Colonic mucosa (tissue), 4 donors: ENCODE data around the gene HDAC4. TPM values are rescaled to one million over a fixed set of nuclear protein-coding genes. Genes with fewer than 3 reads are reported as not detected.
A peak's percentile ranks its signal among the peaks of the same experiment; 100 is the strongest.

Source experiments
- DNase-seq: peaks from one replicate; pipeline ENCODE4 v3.0.0-alpha.2; 2020
- H3K27ac ChIP-seq: fragments of 200-600 bp; one replicate; pipeline ENCODE4 v1.8.0; 2021
- H3K27me3 ChIP-seq: fragments of 200-600 bp; one replicate; pipeline ENCODE4 v1.8.0; 2021
- H3K36me3 ChIP-seq: fragments of 200-600 bp; one replicate; pipeline ENCODE4 v1.8.0; 2021
- H3K4me1 ChIP-seq: fragments of 200-600 bp; one replicate; pipeline ENCODE4 v1.8.0; 2021; ENCODE audit warnings: mild to moderate bottlenecking
- H3K4me3 ChIP-seq: fragments of 200-600 bp; one replicate; pipeline ENCODE4 v1.8.0; 2021
- H3K9ac ChIP-seq, 2 donors: one replicate each; pipeline ENCODE4 v1.7.0; 2013; ENCODE audit warnings: control low read depth in 2 of 2, low read depth in 2 of 2, low read length in 2 of 2
- H3K9me3 ChIP-seq: fragments of 200-600 bp; one replicate; pipeline ENCODE4 v1.8.0; 2021
- intact Hi-C: fragments of 100-400 bp; cut with DNase I; formaldehyde crosslinking; loops from one replicate; pipeline ENCODE4 v1.14.1; 2022
- total RNA-seq, 2 donors: library from RNA; stranded (reverse); fragmentation: NEBNext Ultra II Directional in 1 of 2; extraction: Animal tissue kit (Norgen Biotek cat#: 25700) in 1 of 2; gene quantifications; one replicate each; pipeline ENCODE4 v1.2.1, GENCODE V29; 2021
- TF ChIP-seq, protein P1 (sequence below): fragments of 200-600 bp; IDR thresholded peaks from one replicate; pipeline ENCODE4 v1.8.0; 2022; ENCODE audit warnings: antibody characterized with exemption, mild to moderate bottlenecking
- donor health status: healthy.
- donor health status: DM: no; HTN: no; CAD: no.
- donor health status: DM: no; HTN: no; CAD: no.

Gene HDAC4
- total RNA-seq, 2 donors from 2014 or later: 35.3 to 46.8 TPM

DNA sequence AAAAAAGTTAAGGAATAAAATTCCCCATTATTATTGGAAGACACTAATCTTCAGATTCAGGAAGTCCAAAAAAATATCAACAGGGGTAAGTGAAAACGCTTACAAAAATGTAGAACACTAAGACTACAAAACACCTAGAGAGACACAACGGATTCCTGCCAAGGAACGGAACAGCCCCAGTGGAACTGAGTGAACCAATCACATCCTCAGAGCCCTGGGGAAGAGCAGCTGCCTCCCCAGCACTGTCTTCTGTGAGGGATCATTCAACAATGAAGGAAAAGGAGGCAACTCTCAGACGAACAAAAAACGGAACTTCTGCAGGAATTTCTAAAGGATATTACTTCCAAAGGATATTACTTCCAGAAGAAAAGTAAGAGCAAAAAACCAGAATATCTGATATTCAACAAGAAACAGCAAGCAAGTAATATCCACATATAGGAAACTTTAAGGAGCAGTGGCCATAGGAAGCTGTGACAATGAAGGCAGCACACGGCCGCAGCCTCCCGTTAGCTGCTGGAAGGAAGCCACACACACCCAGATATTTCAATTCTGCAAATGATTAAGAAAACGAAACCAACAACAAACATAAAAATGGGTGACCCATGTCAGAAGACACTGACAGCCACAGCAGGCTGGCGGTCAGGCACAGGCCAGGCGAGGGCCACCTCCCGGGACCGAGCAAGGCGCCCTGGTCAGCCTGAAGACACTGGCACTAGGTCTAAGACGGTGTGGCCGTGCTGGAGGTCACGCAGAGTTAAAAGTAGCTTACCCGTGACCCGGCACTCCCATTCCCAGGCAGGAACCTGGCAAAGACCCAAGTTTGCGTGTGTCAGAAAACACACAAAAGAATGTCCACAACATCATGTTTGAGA lies 81.8 kb downstream of the HDAC4 start:
- H3K27ac ChIP-seq: no peak overlapping the region
- peak overlapping the region; percentile 7 to 60 for H3K9ac ChIP-seq
- H3K27me3 ChIP-seq: no peaks in the 10 kb centered on the region
- H3K4me1 ChIP-seq: peaks cover 7% of the 10 kb centered on the region
- TF ChIP-seq, protein P1, sequence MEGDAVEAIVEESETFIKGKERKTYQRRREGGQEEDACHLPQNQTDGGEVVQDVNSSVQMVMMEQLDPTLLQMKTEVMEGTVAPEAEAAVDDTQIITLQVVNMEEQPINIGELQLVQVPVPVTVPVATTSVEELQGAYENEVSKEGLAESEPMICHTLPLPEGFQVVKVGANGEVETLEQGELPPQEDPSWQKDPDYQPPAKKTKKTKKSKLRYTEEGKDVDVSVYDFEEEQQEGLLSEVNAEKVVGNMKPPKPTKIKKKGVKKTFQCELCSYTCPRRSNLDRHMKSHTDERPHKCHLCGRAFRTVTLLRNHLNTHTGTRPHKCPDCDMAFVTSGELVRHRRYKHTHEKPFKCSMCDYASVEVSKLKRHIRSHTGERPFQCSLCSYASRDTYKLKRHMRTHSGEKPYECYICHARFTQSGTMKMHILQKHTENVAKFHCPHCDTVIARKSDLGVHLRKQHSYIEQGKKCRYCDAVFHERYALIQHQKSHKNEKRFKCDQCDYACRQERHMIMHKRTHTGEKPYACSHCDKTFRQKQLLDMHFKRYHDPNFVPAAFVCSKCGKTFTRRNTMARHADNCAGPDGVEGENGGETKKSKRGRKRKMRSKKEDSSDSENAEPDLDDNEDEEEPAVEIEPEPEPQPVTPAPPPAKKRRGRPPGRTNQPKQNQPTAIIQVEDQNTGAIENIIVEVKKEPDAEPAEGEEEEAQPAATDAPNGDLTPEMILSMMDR: no peak
- DNase-seq: peak; percentile 51
- no peaks in the 10 kb centered on the region for H3K9me3 ChIP-seq
- no peak overlapping the region for H3K4me3 ChIP-seq
- intact Hi-C loops: no loop called here
- no peaks in the 10 kb centered on the region for H3K36me3 ChIP-seq

DNA sequence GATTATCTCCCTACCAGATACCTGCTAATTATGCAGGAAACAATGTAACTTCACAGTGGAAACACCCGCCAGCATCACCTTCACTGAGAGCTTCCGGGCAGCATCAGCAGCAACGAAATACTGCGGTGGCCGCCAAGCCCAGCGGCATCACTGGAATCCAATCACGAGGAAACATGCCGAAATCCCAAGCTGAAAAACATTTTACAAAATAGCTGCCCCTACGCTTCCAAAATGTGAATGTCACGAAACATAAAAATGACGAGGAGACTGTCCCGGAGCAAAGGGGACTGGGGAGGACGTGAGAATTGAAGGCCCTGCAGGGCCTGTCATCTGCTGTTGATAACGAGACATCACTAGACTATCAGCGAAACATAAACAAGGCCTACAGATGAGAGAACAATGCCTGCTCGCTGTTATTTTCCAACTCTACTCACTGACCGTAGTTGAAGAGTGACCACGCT lies 82.6 kb downstream of the HDAC4 start:
- Histone ChIP-seq H3K27ac (no peak overlapping the region), H3K4me1 (peaks cover 7% of the 10 kb centered on the region), H3K9ac (no peak overlapping the region)

DNA sequence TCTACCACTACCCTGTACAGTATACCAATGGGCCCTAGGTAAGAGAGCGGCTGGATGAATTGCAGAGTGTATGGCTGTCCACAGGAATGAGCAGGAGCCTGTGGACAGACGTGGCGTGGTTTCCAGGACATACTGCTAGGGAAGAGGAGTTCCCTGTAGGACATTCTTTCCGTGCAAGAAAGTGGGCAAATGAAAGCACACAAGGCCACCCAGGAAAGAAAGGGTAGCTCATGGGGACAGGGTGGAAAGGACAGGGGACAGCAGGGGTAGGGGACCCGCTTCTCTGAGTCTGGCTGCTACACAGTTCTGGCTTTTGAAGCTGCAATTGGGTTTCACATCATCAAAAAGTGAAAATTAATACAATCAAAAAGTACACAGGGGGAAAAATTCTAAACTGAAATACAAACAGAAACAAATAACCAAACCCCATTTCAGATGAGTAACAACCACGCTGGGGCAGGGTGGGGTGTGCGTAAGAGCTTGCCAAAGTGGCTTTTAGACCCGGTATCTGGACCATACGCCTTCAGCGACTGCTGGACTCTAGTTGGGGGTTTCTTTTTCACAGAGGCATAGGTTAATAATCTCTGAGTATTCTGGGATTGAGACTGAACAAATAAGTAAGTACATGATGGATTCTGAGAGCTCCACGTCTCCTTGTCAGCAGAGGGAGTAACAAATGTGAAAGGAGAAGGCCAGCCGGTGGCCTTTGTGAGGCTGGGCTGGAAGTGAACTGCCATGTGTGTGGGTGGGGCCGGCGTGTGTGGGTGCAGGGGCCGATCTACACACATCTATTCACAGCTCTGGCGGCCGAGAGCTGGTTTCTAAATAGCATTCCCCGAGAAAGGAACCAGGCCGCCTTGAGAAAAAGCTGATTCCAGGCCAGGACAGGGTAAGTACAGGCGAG lies 84.0 kb downstream of the HDAC4 start:
- TF ChIP-seq, protein P1: no peak
- H3K27me3 ChIP-seq: no peaks in the 10 kb centered on the region
- peak overlapping the region in 1 of 2 donors; percentile 34 for H3K9ac ChIP-seq
- DNase-seq: peak; percentile 23
- H3K27ac ChIP-seq: peak overlapping the region; percentile 35
- intact Hi-C loops: no loop called here
- H3K4me3 ChIP-seq: no peak overlapping the region
- no peaks in the 10 kb centered on the region for H3K4me1 ChIP-seq
- no peaks in the 10 kb centered on the region for H3K9me3 ChIP-seq
- H3K36me3 ChIP-seq: no peaks in the 10 kb centered on the region

More for the DNA sequence above, 82.6 kb downstream of the HDAC4 start:
- no peaks in the 10 kb centered on the region for H3K27me3 ChIP-seq
- TF ChIP-seq, protein P1: no peak
- no peaks in the 10 kb centered on the region for H3K36me3 ChIP-seq
- intact Hi-C loops: no loop called here
- DNase-seq: peak; percentile 12
- no peak overlapping the region for H3K4me3 ChIP-seq
- H3K9me3 ChIP-seq: no peaks in the 10 kb centered on the region

DNA sequence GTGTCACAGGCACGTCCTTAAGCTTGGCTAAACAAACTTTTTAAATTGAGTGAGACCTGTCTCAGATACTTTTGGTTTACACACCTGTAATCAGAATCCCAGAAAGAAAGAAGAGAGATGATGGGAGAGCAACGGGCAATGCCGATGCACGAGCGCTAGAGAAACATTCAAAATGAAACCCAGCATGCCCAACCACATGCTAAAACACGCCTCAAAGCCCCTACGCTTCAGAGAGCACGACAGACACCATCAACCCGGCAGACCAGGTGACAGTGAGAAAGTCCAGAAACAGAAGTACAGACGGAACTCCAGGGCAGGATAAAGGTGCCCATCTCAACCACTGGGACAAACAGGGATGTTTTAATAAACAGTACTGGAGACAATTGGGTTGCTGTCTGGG lies 85.5 kb downstream of the HDAC4 start:
- intact Hi-C loops: no loop called here
- no peak for DNase-seq
- Histone ChIP-seq H3K4me1 (no peaks in the 10 kb centered on the region), H3K4me3 (no peak overlapping the region), H3K36me3 (no peaks in the 10 kb centered on the region), H3K9ac (no peak overlapping the region), H3K9me3 (no peaks in the 10 kb centered on the region), H3K27ac (no peak overlapping the region), H3K27me3 (no peaks in the 10 kb centered on the region)
- TF ChIP-seq, protein P1: no peak

DNA sequence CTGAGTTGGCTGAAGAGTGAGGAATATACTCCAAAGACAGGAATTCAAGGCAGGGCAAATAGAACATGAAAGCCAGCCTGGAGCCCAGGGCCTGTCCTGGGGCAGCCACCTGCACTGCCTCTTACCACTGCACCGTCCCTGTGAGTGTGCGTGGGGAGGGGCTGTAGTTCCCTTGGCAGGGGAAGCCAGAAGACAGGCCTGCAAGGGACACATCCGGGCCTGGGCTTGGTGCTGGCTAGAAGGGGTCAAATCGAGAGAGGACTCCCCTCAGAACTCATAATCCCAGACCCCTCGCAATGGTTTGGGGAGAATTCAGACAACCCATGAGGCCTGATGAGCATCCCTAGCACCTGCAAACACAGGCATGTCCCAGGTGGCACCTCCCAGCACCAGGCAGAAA lies 87.0 kb downstream of the HDAC4 start:
- TF ChIP-seq, protein P1: no peak
- Histone ChIP-seq H3K4me1 (no peaks in the 10 kb centered on the region), H3K9ac (no peak overlapping the region), H3K36me3 (no peaks in the 10 kb centered on the region), H3K9me3 (no peaks in the 10 kb centered on the region), H3K27me3 (no peaks in the 10 kb centered on the region), H3K4me3 (no peak overlapping the region), H3K27ac (no peak overlapping the region)
- DNase-seq: no peak
- intact Hi-C loops: no loop called here
